Activated naive CD8-positive, alpha-beta T cell treated with anti-CD3 and anti-CD28 coated beads, Interleukin-2, amount 50 U/mL, for 16 hours (primary cell): ENCODE measurements around the gene PHYHD1.
A peak's percentile ranks its signal among the peaks of the same experiment; 100 is the strongest.

Experiments
- DNase-seq: peaks from one replicate; pipeline ENCODE4 v3.0.0-alpha.2; 2020; ENCODE audit warnings: low read depth, low spot score

PHYHD1 gene

GRCh38 chr9:128901379-128901778 lies 19.4 kb upstream of the PHYHD1 start:
- no peak for DNase-seq

- DNase-seq, result no peak
Observed at GRCh38 chr9:128901822-128902221, 19.0 kb upstream of the PHYHD1 start.

- DNase-seq, result peak; percentile 65
Observed at GRCh38 chr9:128902351-128903078, 18.3 kb upstream of the PHYHD1 start.

- no peak for DNase-seq
Observed at GRCh38 chr9:128903079-128903461, 17.7 kb upstream of the PHYHD1 start.

DNA sequence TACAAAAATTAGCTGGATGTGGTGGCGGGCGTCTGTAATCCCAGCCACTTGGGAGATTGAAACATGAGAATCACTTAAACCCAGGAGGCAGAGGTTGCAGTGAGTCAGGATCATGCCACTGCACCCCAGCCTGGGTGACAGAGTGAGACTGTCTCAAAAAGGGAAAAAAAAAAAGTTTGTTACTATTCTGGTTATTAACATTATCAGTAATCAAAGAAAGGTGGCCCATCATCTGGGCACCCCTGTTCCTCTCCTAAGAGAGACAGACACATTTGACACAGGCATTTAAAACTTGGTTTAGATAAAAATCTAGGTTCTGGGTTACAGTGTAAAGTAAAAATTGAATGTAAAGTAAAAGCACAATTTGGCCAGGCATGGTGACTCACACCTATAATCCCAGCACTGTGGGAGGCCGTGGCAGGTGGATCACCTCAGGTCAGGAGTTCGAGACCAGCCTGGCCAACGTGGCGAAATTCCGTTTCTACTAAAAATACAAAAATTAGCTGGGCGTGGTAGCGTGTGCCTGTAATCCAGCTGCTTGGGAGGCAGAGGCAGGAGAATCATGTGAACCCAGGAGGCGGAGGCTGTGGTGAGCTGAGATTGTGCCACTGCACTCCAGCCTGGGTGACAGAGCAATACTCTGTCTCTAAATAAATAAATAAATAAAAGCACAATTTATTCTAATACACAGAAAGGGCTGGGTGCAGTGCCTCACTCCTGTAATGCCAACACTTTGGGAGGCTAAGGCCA lies 16.7 kb upstream of the PHYHD1 start:
- DNase-seq, result no peak

- DNase-seq, result no peak
Observed at GRCh38 chr9:128905964-128906363, 14.8 kb upstream of the PHYHD1 start.

DNA sequence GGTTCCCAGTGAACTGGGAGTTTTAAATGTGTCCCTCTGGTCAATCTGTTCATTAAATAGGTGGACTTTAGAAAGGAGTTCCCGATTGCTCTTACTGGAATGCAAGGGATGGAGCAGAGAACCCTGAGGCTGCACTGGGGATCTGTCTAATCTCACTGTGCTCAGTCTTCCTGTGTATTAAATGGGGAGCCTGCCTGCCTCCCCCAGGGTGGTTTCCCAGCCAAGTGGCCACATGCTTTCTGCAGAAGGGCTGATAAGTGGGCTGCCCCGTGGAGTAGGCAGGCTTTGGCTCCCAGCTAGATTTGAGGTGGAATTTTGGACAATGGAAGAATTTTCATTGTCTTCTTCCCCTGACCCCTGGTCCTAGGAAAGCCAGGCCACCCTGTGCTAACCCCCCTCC lies 14.0 kb upstream of the PHYHD1 start:
- no peak for DNase-seq

GRCh38 chr9:128908372-128908771 lies 12.4 kb upstream of the PHYHD1 start:
- DNase-seq, result no peak

- DNase-seq, result no peak
Observed at GRCh38 chr9:128909859-128910258, 10.9 kb upstream of the PHYHD1 start.

GRCh38 chr9:128910906-128911305 lies 9.9 kb upstream of the PHYHD1 start:
- no peak for DNase-seq

DNA sequence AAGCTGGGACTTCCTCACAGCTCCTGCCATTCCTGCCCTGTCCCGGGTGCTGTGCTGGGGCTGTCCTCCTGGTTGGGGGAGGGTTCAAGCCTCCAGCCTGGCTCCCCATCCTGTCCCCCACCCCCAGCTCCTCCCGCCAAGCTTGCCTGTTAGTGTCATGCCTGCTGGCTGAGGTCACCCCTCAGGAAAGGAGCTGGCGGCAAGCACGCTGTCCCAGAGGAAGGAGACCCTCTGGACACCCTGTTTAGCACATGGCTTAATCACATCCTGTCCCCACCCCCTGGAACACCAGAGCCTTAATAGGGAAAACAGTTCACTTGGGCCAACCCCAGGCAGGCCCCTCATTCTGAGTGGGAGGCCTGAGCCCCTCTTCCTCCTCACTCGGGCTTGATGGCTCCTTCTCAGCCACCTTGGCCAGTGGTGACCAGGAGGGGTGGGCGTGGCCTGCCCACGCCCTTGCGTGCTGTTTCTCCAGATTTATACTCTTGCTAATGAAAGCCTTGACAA lies 9.2 kb upstream of the PHYHD1 start:
- no peak for DNase-seq

DNA sequence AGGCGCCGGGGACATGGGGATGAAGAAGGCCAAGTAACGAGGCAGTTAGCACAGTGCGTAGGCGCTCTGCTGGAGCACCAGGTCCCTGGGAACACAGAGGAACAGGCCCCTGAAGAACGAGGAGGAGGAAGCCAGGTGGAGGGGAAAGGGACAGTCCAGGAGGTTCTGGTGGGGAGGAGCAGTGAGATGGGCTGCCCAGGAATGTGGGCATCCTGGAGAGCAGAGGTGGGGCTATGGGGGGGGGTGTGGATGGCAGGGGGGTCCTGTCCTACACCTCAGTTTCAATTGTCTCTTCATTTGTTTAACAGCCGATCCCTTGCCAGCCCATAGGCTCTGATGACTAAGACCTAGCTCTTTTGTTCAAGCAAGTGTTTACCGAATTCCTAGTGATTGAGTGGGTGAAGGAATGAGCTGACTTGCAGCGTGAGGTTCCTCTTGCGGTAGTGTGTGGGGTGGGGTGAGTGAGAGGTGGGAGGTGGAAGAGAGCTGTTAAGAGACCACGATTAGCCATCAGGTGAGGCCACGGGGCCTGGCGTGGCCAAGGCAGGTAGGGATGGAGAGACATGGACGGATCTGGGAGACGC lies 8.4 kb upstream of the PHYHD1 start:
- DNase-seq, result no peak

DNA sequence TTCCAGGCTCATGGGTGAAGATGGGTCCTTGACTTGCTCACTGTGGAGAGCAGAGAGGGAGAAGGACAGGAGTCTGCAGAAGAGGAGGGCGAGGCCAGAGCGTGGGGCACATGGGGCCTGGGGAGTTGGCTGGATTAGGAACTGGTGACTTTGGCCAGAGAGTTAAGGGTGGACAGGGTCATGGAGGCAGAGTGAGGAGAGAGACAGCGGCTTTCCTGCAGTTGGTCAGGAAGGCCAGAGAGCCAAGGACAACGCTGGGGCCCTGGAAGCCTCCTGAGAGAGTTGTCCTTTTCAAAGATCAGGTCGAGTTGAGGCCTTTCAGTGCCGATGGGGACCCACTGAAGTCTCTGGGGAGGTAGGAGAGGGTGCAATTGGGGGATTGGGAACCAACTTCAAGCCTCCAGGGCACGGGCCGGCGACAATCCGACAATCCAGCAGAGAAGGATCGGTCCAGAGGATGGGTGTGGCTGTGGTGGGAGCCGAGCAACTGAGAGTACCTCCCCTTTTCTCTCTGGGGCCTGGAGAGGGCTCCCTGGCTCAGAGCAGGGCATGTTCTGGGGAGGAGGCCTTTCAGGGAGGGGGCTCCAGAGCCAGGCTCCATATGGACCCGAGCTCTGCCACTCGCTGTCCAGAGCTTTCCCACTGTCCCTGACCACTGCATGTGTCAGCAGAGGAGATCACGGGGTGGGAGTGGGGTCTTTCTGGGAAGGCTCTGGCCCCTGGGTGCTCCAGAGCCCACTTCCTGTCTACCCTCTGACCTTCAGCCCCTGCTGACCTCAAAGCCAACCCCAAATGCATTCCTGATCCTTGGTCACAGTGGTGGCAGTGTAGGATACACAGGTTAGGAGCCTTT lies 7.5 kb upstream of the PHYHD1 start:
- no peak for DNase-seq

DNA sequence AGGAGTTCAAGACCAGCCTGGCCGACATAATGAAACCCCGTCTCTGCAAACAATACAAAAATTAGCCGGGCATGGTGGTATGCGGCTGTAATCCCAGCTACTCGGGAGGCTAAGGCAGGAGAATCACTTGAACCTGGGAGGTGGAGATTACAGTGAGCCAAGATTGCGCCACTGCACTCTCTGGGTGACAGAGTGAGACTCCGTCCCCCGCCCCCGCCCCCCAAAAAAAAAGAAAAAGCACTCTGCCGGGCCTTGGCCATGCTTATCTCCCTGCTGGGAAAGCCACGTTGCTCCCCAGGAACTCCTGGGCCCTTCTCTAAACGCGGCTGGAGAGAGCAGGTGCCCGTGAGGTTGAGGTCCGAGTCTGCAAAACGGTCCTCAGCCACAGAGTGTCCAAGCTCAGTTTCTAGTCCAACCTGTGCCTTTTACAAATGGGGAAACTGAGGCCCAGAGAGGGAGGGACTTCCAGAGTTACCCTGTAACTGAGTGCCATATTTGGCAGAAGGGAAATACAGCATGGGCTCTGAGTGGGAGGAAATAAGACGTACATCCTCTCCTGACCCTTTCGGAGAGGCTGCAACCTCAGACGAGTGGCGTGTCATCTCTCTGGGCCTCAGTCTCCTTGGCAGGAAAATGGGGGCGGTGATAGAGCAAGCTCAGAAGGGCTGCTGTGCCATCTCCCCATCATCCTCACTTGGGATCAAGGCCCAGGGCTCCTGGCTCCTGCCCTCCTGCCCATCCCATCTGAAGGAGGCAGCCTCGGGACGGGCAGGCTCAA lies 6.6 kb upstream of the PHYHD1 start:
- no peak for DNase-seq

DNA sequence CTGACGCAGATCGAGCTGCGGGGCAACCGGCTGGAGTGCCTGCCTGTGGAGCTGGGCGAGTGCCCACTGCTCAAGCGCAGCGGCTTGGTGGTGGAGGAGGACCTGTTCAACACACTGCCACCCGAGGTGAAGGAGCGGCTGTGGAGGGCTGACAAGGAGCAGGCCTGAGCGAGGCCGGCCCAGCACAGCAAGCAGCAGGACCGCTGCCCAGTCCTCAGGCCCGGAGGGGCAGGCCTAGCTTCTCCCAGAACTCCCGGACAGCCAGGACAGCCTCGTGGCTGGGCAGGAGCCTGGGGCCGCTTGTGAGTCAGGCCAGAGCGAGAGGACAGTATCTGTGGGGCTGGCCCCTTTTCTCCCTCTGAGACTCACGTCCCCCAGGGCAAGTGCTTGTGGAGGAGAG lies 4.6 kb upstream of the PHYHD1 start:
- DNase-seq, result no peak

GRCh38 chr9:128916745-128917144 lies 4.0 kb upstream of the PHYHD1 start:
- DNase-seq, result no peak

DNA sequence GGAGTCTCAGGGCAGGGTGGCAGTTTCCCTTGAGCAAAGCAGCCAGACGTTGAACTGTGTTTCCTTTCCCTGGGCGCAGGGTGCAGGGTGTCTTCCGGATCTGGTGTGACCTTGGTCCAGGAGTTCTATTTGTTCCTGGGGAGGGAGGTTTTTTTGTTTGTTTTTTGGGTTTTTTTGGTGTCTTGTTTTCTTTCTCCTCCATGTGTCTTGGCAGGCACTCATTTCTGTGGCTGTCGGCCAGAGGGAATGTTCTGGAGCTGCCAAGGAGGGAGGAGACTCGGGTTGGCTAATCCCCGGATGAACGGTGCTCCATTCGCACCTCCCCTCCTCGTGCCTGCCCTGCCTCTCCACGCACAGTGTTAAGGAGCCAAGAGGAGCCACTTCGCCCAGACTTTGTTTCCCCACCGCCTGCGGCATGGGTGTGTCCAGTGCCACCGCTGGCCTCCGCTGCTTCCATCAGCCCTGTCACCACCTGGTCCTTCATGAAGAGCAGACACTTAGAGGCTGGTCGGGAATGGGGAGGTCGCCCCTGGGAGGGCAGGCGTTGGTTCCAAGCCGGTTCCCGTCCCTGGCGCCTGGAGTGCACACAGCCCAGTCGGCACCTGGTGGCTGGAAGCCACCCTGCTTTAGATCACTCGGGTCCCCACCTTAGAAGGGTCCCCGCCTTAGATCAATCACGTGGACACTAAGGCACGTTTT lies 3.5 kb upstream of the PHYHD1 start:
- DNase-seq, result no peak

DNA sequence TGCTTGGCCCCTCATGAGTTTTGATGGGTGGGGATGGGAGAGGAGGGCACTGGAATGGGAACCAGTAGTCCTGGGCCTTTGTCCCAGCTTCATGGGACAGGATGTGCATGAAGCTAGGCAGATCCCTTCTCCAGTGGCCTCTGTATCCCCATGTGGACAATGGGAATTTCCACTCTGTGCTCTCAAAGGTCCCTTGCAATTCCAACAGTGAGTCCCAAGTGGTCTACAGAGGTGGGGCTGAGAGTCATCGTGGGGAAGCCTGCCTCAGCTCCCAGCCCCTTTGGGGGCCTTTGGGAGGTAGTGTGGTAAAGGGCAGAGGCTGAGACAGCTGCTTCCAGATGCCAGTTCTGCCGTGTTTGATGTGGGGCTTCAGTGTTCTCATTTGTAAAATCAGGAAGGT lies 1.9 kb upstream of the PHYHD1 start:
- DNase-seq, result no peak

- no peak for DNase-seq
Observed at GRCh38 chr9:128919402-128920089, 1.2 kb upstream of the PHYHD1 start.
